NCI-H128 (cell line): ENCODE measurements around the gene POTEI.
"Not testable (repeated sequence)": the region's sequence is repeated elsewhere in the genome, so short reads cannot be mapped to it uniquely, and the experiment has no call there.

Source experiments
- DNase-seq: peaks from one replicate; lab custom pipeline; 2025; ENCODE audit not compliant: unreplicated experiment; lab: John Stamatoyannopoulos, UW

The POTEI gene

GRCh38 chr2:130491073-130491472 is 18.1 kb downstream of the POTEI start:
- not testable (repeated sequence) for DNase-seq

- DNase-seq: not testable (repeated sequence)
These were observed 53.7 kb downstream of the POTEI start for GRCh38 chr2:130455413-130455812.

DNA sequence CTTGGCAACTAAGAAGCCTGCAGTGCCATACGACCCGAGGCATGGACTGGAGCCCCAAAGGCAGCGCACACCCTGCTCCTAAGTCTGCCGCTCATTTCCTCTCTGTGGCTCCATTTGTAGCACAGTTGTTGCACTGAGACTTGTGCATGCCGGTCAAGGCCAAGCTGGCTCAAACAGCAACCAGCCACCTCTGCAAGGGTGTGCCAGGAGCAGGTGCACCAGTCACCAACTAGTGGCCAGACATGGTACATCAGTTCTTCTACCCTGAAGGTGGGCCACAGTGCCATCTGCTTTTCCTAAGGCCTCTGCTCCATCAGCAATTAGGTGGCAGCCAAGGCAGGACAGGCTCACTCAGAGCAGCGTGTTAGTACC is 54.4 kb downstream of the POTEI start:
- not testable (repeated sequence) for DNase-seq

- DNase-seq: not testable (repeated sequence)
These were observed 55.0 kb downstream of the POTEI start for GRCh38 chr2:130453955-130454711.

DNA sequence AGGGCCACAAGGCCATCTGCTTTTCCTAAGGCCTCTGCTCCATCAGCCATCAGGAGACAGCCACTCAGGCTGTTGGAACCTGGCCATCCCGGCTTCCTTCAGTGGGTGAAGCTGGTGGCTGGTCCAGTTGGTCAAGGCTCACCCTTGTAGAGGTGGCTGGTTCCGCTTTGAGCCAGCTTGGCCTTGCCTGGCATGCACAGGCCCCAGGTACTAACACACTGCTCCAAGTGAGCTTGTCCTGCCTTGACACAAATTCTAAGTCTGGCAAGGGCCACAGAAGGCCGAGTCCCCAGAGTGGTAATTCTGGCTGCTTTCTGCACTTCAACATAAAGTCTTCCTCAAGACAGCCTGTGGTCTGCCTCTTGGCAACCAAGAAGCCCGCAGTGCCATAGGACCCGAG is 56.2 kb downstream of the POTEI start:
- not testable (repeated sequence) for DNase-seq

- DNase-seq: not testable (repeated sequence)
These were observed 57.3 kb downstream of the POTEI start for GRCh38 chr2:130451823-130452222.

DNA sequence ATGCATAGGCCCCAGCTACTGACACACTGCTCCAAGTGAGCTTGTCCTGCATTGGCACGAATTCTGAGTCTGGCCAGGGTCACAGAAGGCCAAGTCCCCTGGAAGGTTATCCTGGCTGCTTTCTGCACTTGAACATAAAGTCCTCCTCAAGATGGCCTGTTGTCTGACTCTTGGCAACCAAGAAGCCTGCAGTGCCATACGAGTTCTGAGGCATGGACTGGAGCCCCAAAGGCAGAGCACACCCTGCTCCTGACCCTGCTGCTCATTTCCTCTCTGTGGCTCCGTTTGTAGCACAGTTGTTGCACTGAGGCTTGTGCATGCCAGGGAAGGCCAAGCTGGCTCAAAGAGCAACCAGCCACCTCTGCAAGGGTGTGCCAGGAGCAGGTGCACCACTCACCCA is 57.9 kb downstream of the POTEI start:
- DNase-seq: not testable (repeated sequence)

GRCh38 chr2:130450366-130450765 is 58.8 kb downstream of the POTEI start:
- not testable (repeated sequence) for DNase-seq

DNA sequence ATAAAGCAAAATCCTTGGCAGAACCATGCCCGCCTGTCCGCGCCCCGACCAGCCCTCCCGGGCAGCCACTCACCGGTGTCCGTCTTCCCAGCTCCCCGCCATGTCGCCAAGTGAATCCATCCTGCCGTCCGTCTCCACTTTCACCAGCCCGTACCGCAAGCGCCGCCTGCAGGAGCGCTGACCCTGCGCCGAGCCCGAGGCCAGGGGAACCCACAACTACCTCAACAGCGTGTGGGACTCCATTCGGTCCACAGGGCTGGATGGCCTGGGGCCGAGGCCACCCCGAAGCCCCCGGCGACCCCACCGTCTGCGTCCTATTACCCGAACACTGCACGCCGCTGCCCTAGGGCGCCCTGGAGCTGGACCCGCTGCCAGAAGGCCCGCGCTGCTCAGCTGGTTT is 81.5 kb downstream of the POTEI start:
- not testable (repeated sequence) for DNase-seq

DNA sequence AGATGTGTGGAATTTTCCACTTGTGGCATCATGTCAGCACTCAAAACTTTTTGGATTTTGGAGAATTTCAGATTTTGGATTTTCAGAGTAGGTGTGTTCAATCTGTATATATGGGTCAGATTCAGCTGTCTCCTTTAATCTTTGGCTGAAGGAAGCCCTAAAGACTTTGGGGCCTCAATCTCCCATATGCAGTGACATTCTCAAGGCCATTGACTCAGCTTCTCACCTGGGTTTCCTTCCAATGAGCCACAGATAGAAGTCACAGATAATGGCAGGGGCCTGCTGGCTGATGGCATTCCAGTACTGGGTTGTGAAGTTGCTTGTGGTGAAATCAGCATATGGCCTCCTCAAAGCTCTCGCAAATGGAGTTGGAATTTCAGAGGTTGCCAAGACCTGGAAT is 90.3 kb downstream of the POTEI start:
- DNase-seq: not testable (repeated sequence)

GRCh38 chr2:130416693-130417092 is 92.4 kb downstream of the POTEI start:
- DNase-seq: not testable (repeated sequence)
